DOHH2 (cell line): ENCODE results near the gene GMDS.

Experiments used
- H3F3A ChIP-seq: fragments of 200-600 bp; sonication (generic), shearing (Covaris generic); 2 replicates; pipeline ENCODE4 v1.6.0; 2016; ENCODE audit warnings: antibody characterized with exemption, mild to moderate bottlenecking; ENCODE audit not compliant: control insufficient read depth, insufficient read depth
- H3K27ac ChIP-seq: fragments of 200-600 bp; sonication (generic); 2 replicates; pipeline ENCODE4 v1.5.1; 2014; ENCODE audit warnings: low read depth, mild to moderate bottlenecking, low read length, moderate library complexity
- H3K27me3 ChIP-seq: fragments of 200-600 bp; sonication (generic); 2 replicates; pipeline ENCODE4 v1.6.1; 2014; ENCODE audit warnings: mild to moderate bottlenecking, low read length, mixed read lengths; ENCODE audit not compliant: control insufficient read depth
- H3K36me3 ChIP-seq: fragments of 200-600 bp; sonication (generic); 2 replicates; pipeline ENCODE4 v1.6.1; 2014; ENCODE audit warnings: mild to moderate bottlenecking, low read length, moderate library complexity, mixed read lengths; ENCODE audit not compliant: control insufficient read depth
- H3K4me1 ChIP-seq: fragments of 200-600 bp; sonication (generic); 2 replicates; pipeline ENCODE4 v1.6.1; 2014; ENCODE audit warnings: mild to moderate bottlenecking, low read length, mixed read lengths; ENCODE audit not compliant: control insufficient read depth
- H3K4me2 ChIP-seq: fragments of 200-600 bp; sonication (generic); 2 replicates; pipeline ENCODE4 v1.6.0; 2014; ENCODE audit warnings: mild to moderate bottlenecking, low read length, moderate library complexity
- H3K4me3 ChIP-seq: fragments of 200-600 bp; sonication (generic); 2 replicates; pipeline ENCODE4 v1.5.1; 2014; ENCODE audit warnings: mild to moderate bottlenecking, low read length, mixed read lengths
- H3K79me2 ChIP-seq: fragments of 200-600 bp; sonication (generic); 2 replicates; pipeline ENCODE4 v1.6.1; 2014; ENCODE audit warnings: mild to moderate bottlenecking, low read length, mixed read lengths; ENCODE audit not compliant: control insufficient read depth
- H3K9me2 ChIP-seq: fragments of 200-600 bp; sonication (generic); replicated peaks from 2 replicates; pipeline ENCODE4 v1.6.1; 2014; ENCODE audit warnings: mild to moderate bottlenecking, low read length, mixed read lengths; ENCODE audit not compliant: control insufficient read depth
- H3K9me3 ChIP-seq: fragments of 200-600 bp; sonication (generic); 2 replicates; pipeline ENCODE4 v1.6.1; 2014; ENCODE audit warnings: antibody characterized with exemption, low read length, mixed read lengths; ENCODE audit not compliant: control insufficient read depth, insufficient read depth
- H4K20me1 ChIP-seq: fragments of 200-600 bp; sonication (generic); 2 replicates; pipeline ENCODE4 v1.6.0; 2014; ENCODE audit warnings: low read depth, mild to moderate bottlenecking, antibody characterized with exemption, low read length, moderate library complexity; ENCODE audit not compliant: control insufficient read depth, insufficient read depth
- EZH2phosphoT487 ChIP-seq: fragments of 200-600 bp; sonication (generic); IDR thresholded peaks from 2 replicates; pipeline ENCODE4 v1.6.1; 2017; ENCODE audit warnings: borderline replicate concordance, mild to moderate bottlenecking, antibody characterized with exemption, low read length, moderate library complexity, mixed read lengths
- TF ChIP-seq, protein P1 (sequence below): fragments of 200-600 bp; sonication (generic); IDR thresholded peaks from one replicate; pipeline ENCODE4 v1.5.1; 2014; ENCODE audit warnings: antibody characterized with exemption, mild to moderate bottlenecking, low read depth, low read length; ENCODE audit not compliant: poor library complexity, severe bottlenecking

Gene GMDS

DNA sequence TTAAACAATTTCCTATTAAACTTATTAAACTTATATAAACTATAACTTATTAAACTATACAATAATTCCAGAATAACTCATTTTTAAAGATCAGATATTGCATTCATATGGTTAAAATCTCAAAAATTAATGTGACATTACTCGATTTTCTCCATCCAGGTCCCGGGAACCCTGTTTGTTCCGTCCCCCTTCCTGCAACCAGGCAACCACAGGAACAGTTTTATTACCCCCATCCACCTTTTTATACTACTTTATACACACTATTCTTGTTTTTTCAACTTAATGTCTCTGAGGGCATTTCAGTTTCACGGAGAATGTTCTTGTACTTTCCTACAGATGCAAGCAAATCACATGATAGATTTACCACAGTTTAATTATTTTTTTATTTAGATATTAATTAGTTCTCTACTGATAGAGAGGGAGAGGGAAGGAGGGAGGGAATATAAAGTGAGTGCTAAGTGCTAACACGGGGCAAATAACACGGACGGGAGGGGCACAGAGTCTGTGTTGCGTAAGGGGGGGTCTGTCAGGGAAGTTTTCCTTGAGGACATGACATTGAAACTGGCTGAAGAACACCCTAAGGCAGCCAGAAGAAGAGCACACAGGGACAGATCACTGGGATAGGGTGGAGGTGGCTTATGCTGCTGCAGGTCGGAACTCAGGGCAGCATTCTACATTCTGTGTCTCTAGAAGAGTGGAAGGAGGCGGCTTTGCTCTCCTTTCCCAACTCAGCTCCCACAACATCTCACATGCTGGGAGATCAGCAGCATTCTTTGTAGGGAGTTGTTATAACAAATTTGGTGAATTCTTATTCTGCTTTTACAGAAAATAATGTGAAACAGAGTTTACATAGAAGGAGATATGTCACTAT, 410.5 kb downstream of the GMDS start:
- no peak overlapping the region for H3K4me2 ChIP-seq
- no peaks in the 10 kb centered on the region for H3K79me2 ChIP-seq
- H3K4me1 ChIP-seq: no peaks in the 10 kb centered on the region
- H4K20me1 ChIP-seq: no peaks in the 10 kb centered on the region
- H3K27me3 ChIP-seq: no peaks in the 10 kb centered on the region
- TF ChIP-seq, protein P1, sequence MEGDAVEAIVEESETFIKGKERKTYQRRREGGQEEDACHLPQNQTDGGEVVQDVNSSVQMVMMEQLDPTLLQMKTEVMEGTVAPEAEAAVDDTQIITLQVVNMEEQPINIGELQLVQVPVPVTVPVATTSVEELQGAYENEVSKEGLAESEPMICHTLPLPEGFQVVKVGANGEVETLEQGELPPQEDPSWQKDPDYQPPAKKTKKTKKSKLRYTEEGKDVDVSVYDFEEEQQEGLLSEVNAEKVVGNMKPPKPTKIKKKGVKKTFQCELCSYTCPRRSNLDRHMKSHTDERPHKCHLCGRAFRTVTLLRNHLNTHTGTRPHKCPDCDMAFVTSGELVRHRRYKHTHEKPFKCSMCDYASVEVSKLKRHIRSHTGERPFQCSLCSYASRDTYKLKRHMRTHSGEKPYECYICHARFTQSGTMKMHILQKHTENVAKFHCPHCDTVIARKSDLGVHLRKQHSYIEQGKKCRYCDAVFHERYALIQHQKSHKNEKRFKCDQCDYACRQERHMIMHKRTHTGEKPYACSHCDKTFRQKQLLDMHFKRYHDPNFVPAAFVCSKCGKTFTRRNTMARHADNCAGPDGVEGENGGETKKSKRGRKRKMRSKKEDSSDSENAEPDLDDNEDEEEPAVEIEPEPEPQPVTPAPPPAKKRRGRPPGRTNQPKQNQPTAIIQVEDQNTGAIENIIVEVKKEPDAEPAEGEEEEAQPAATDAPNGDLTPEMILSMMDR: no peak
- TF ChIP-seq EZH2phosphoT487: no peak
- no peak overlapping the region for H3K4me3 ChIP-seq
- no peaks in the 10 kb centered on the region for H3K9me2 ChIP-seq
- no peak overlapping the region for H3K27ac ChIP-seq
- no peaks in the 10 kb centered on the region for H3K9me3 ChIP-seq
- H3K36me3 ChIP-seq: no peaks in the 10 kb centered on the region
- no peaks in the 10 kb centered on the region for H3F3A ChIP-seq

DNA sequence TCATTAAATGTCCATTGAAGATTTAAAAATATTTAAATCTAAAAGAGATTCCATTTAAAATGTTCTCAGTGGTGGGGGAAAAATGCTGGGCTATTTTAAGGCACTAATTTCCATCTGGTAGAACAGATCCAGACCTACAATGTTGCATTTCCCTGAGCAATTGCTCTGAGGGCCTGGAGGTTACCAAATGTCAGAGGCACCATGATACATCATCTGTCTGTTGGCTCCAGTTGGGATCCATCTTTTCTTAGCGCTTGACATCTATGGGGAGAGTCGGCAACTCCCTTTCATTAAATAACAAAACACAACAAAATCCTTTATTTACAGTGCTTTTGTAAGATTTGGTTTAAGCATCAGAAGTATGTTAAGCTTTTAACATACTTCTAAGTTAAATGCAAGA, 411.2 kb downstream of the GMDS start:
- no peaks in the 10 kb centered on the region for H4K20me1 ChIP-seq
- H3F3A ChIP-seq: no peaks in the 10 kb centered on the region
- no peak overlapping the region for H3K4me2 ChIP-seq
- no peaks in the 10 kb centered on the region for H3K9me2 ChIP-seq
- no peaks in the 10 kb centered on the region for H3K9me3 ChIP-seq
- H3K79me2 ChIP-seq: no peaks in the 10 kb centered on the region
- no peaks in the 10 kb centered on the region for H3K27me3 ChIP-seq
- no peak overlapping the region for H3K27ac ChIP-seq
- H3K4me3 ChIP-seq: no peak overlapping the region
- H3K36me3 ChIP-seq: no peaks in the 10 kb centered on the region
- TF ChIP-seq EZH2phosphoT487: no peak
- TF ChIP-seq, protein P1: no peak
- H3K4me1 ChIP-seq: no peaks in the 10 kb centered on the region

GRCh38 chr6:1832844-1833787, 412.3 kb downstream of the GMDS start:
- H3K9me2 ChIP-seq: no peaks in the 10 kb centered on the region
- H3K27ac ChIP-seq: no peak overlapping the region
- H3K27me3 ChIP-seq: no peaks in the 10 kb centered on the region
- no peaks in the 10 kb centered on the region for H3F3A ChIP-seq
- no peaks in the 10 kb centered on the region for H4K20me1 ChIP-seq
- no peaks in the 10 kb centered on the region for H3K4me1 ChIP-seq
- H3K79me2 ChIP-seq: no peaks in the 10 kb centered on the region
- H3K4me2 ChIP-seq: no peak overlapping the region
- no peaks in the 10 kb centered on the region for H3K36me3 ChIP-seq
- H3K4me3 ChIP-seq: no peak overlapping the region
- H3K9me3 ChIP-seq: no peaks in the 10 kb centered on the region
- TF ChIP-seq, protein P1: no peak
- no peak for TF ChIP-seq EZH2phosphoT487
